ENCODE measurements around the gene RDH16. TPM values are rescaled to one million over a fixed set of nuclear protein-coding genes. Genes with fewer than 3 reads are reported as not detected.
"Not testable (repeated sequence)": the region's sequence is repeated elsewhere in the genome, so short reads cannot be mapped to it uniquely, and the experiment has no call there.

The RDH16 gene
- polyA plus RNA-seq, 4 donors, result 0.43 to 0.64 (median 0.47) TPM

GRCh38 chr12:56989861-56990610, 32.6 kb upstream of the RDH16 start:
- DNase-seq (ENCODE audit: low read depth in 4 of 4, low spot score in 3 of 4), result no peak

GRCh38 chr12:56988207-56988739, 30.9 kb upstream of the RDH16 start:
- no peak for DNase-seq (ENCODE audit: low read depth in 4 of 4, low spot score in 3 of 4)

- peak; percentile 51 to 71 (median 57) for DNase-seq (ENCODE audit: low read depth in 4 of 4, low spot score in 3 of 4)
Measured at GRCh38 chr12:56987551-56988053, 30.2 kb upstream of the RDH16 start.

- no peak for DNase-seq (ENCODE audit: low read depth in 4 of 4, low spot score in 3 of 4)
Measured at GRCh38 chr12:56987011-56987410, 29.6 kb upstream of the RDH16 start.

- not testable (repeated sequence) for DNase-seq (ENCODE audit: low read depth in 4 of 4, low spot score in 3 of 4)
Measured at GRCh38 chr12:56985714-56986113, 28.3 kb upstream of the RDH16 start.

GRCh38 chr12:56983386-56983785, 26.0 kb upstream of the RDH16 start:
- no peak for DNase-seq (ENCODE audit: low read depth in 4 of 4, low spot score in 3 of 4)

- DNase-seq (ENCODE audit: low read depth in 4 of 4, low spot score in 3 of 4), result not testable (repeated sequence)
Measured at GRCh38 chr12:56982578-56983236, 25.3 kb upstream of the RDH16 start.

- DNase-seq (ENCODE audit: low read depth in 4 of 4, low spot score in 3 of 4), result no peak
Measured at GRCh38 chr12:56980941-56981530, 23.6 kb upstream of the RDH16 start.

- DNase-seq (ENCODE audit: low read depth in 4 of 4, low spot score in 3 of 4), result no peak
Measured at GRCh38 chr12:56980268-56980667, 22.9 kb upstream of the RDH16 start.

- no peak for DNase-seq (ENCODE audit: low read depth in 4 of 4, low spot score in 3 of 4)
Measured at GRCh38 chr12:56979628-56980027, 22.2 kb upstream of the RDH16 start.

- no peak for DNase-seq (ENCODE audit: low read depth in 4 of 4, low spot score in 3 of 4)
Measured at GRCh38 chr12:56978397-56979138, 21.2 kb upstream of the RDH16 start.

GRCh38 chr12:56977361-56977760, 20.0 kb upstream of the RDH16 start:
- DNase-seq (ENCODE audit: low read depth in 4 of 4, low spot score in 3 of 4), result not testable (repeated sequence)

GRCh38 chr12:56974224-56974623, 16.8 kb upstream of the RDH16 start:
- DNase-seq (ENCODE audit: low read depth in 4 of 4, low spot score in 3 of 4), result not testable (repeated sequence)

- DNase-seq (ENCODE audit: low read depth in 4 of 4, low spot score in 3 of 4), result not testable (repeated sequence)
Measured at GRCh38 chr12:56968910-56969309, 11.5 kb upstream of the RDH16 start.

- not testable (repeated sequence) for DNase-seq (ENCODE audit: low read depth in 4 of 4, low spot score in 3 of 4)
Measured at GRCh38 chr12:56965997-56966642, 8.7 kb upstream of the RDH16 start.

- DNase-seq (ENCODE audit: low read depth in 4 of 4, low spot score in 3 of 4), result not testable (repeated sequence)
Measured at GRCh38 chr12:56965124-56965523, 7.7 kb upstream of the RDH16 start.

GRCh38 chr12:56963557-56963956, 6.1 kb upstream of the RDH16 start:
- not testable (repeated sequence) for DNase-seq (ENCODE audit: low read depth in 4 of 4, low spot score in 3 of 4)

- DNase-seq (ENCODE audit: low read depth in 4 of 4, low spot score in 3 of 4), result not testable (repeated sequence)
Measured at GRCh38 chr12:56962247-56962646, 4.8 kb upstream of the RDH16 start.

GRCh38 chr12:56958422-56958821, 1.0 kb upstream of the RDH16 start:
- no peak for DNase-seq (ENCODE audit: low read depth in 4 of 4, low spot score in 3 of 4)

Data from right renal pelvis (tissue), 4 donors.